GM04504 (cell line): ENCODE data around the gene KIAA1217.
"Not testable (repeated sequence)": the region's sequence is repeated elsewhere in the genome, so short reads cannot be mapped to it uniquely, and the experiment has no call there.

Source experiments
- DNase-seq: peaks from one replicate; pipeline ENCODE4 v3.0.0-alpha.2; 2012; ENCODE audit warnings: low read depth

The KIAA1217 gene

DNA sequence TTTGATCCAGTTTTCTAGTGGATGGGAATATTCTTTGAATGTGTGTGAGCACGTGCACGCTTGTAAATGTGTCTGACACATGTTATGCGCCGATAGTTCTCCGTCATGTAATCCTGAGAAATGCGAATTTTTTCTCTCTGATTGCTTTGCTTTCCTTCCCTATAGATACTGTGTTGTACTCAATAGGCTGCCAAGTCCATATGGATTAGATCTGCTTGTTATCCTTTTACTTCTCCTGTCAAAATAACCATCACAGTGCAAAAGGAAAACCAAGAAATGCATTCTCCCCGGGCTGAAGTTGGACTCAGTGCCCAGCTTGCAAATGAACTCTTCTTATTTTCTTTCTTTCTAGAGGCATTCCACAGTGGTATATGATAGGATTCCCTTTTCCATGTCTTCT, 131.9 kb downstream of the KIAA1217 start:
- no peak for DNase-seq

GRCh38 chr10:24341371-24341770, 132.4 kb downstream of the KIAA1217 start:
- no peak for DNase-seq

DNA sequence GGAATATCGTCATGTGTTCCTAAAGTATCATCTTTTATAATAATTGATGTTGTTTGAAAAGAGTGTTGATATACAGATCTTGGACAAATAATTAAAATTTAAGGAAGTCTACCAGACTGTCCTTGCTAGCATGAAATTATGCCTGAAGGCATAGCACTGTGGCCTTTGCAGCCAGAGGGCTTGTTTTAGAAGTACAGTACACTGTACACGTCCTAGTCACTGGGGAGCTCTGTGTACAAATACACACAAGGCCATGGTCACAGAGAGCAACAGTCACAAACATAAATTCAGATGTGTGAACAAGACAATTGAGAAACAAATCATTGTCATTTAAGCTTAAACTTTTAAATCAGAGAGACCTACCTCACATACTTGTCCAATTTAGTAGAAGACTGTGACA, 133.0 kb downstream of the KIAA1217 start:
- DNase-seq: no peak

GRCh38 chr10:24343686-24344085, 134.7 kb downstream of the KIAA1217 start:
- DNase-seq: no peak

GRCh38 chr10:24344279-24344678, 135.3 kb downstream of the KIAA1217 start:
- peak; percentile 87 for DNase-seq

GRCh38 chr10:24344695-24345463, 135.9 kb downstream of the KIAA1217 start:
- no peak for DNase-seq

GRCh38 chr10:24346877-24347519, 138.1 kb downstream of the KIAA1217 start:
- no peak for DNase-seq

DNA sequence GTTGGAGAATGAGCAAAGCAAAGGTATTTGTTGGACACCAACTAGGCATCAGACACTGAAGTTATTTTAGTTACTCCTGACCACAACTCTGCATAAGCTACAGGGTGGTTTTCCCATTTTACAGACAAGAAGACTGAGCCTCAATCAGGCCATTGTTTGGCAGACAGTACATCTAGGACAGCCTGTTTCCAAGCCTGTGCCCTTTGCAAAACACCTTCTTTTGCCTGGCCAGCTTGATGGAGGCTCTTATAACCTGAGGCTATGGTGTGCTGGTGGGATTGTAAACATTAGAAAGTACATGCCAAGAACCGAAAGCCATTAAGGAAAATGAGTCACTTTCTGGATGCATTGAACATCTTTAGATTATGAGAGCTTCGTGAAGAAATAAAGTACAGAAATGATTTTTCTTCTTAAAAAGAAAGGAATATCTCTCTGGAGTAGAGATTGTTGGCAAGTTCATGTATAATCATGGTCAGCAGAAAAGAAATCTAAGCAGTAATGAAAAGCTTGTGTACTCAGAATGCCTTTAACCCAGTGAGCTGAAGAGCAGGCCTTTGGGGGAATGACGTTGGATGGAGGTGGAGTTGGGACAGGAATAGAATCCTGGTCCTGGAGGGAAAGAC, 140.6 kb downstream of the KIAA1217 start:
- DNase-seq: no peak

DNA sequence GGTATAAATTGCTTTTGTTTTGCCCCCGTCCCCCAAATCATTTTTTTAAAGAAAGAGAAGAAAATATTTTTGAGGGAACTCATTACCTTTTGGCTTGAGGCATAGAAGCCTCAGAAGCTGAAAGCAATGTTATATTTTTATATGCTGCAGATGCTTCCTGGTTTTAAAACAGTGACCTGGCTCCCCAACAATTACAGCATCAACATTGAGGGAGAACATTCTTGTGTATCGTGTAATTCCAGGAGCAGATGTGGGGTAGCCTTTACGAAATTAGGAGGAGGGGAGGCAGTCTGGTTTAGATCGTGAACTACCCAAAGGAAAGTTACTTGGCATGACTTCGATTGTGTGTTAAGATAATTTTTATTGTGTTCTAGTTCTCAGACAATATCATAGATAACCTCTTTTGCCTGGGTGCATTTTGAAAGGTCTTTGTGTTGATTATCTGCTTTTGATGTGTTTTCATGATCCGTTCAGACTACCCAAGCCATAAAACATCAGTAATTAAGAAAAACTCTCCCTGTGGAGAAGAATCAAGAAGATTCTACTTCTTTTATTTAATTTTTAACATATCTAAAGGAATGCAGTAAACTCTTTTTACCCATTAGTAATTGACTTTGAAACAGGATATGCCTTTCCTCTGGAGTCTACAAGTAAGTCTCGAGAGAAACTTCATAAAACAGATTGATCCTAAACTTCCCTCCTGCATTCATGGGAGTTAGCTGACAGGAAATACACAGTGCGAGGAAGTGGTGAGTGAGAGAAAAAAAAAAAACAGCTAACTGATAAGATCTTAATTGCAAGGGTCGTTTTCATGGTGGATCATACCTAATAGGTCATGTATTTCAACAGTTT, 141.4 kb downstream of the KIAA1217 start:
- no peak for DNase-seq

- not testable (repeated sequence) for DNase-seq
Measured at GRCh38 chr10:24350922-24351225, 141.9 kb downstream of the KIAA1217 start.

DNA sequence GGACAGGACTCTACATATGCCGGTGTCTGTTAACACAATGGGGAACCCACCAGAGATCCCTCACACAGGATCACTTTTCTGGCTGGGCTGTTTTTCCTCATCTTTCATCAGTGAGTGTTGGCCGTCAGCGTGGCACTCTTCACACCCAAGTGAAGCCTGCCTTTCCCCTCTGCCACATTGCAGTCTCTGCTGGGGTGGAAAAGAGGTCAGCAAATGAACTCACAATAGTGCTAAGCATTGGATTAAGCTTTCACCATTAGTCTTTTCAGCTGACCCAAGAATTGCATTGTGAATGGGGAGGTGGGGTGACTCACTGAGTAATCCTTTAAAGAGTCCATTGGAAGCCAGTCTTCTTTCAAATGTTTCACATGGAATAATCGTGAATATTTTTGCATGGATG, 143.0 kb downstream of the KIAA1217 start:
- no peak for DNase-seq

DNA sequence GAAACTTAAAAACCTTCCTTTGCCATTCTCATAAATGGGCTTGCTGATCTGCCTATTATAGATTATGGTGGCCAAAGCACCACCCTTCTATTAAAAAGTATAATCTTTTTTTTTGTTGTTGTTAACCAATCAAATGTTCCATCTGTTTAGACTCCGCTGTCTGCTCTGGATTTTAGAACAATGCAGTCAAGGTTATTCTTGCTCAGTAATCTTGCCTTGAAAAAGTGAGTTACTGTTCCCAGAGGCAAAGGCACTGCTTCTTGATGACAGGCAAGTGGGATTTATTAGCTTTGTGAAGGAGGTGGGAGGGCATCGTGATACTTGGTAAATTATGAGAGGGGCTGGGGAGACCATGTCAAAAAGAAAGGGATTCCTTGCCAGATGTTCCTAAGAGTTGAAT, 143.5 kb downstream of the KIAA1217 start:
- no peak for DNase-seq

DNA sequence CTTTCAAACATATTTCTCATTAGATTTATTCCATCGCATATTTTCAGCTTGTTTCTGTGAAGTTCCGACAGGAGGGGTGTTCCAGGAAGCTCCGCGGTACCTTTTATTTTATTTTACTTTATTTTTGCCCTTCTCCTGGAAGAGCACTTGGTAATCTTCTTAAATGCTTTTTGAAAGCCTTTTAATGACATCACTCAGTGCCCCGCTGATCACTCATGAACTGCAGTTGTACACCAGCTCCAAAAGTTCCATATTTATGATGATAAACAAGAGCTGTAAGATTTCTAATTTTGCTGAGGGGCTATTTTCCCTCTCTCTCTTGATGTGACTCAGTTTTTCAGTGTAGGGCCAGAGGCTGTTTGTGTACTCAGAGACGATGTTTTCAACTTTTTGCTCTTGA, 144.4 kb downstream of the KIAA1217 start:
- no peak for DNase-seq

- DNase-seq: no peak
Measured at GRCh38 chr10:24355056-24355688, 146.2 kb downstream of the KIAA1217 start.

- no peak for DNase-seq
Measured at GRCh38 chr10:24357344-24358004, 148.5 kb downstream of the KIAA1217 start.

GRCh38 chr10:24358022-24358421, 149.1 kb downstream of the KIAA1217 start:
- no peak for DNase-seq

GRCh38 chr10:24360282-24361127, 151.6 kb downstream of the KIAA1217 start:
- peak; percentile 44 for DNase-seq

DNA sequence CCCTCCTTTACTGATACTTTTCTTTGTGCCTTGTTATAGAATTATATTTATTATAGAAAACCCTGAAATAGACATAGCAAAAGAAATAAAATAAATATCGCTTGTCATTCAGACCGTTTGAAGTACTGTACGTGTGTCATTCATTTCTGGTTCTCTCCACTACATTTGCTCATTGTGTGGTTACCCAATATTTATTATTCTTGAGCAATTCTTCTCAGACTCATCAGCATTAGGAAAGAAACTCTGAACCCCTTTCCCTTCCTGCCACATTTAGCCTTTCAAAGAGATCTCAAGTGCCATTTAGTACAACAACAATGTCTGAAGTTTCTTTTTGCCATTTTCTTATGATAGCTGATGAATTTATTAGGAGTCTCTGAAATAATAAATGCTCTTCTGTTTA, 154.1 kb downstream of the KIAA1217 start:
- no peak for DNase-seq

DNA sequence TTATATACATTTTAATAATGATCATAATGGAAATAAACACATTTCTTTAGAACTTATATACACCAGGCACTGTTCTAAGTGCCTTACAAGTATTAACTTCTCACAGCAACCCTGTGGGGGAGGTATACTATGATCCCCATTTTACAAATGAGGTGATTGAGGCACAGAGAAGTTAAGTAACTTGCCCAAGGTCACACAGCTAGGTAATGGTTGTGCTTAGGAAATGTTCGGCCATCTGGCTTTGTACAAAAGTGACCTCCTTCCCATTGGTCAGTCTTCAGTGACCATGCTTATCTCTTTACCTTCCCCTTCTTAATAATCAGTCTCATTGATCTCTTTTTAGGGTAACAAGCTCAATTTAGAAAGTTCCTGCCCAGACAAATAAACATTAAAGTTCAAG, 158.8 kb downstream of the KIAA1217 start:
- no peak for DNase-seq

- no peak for DNase-seq
Measured at GRCh38 chr10:24370877-24371276, 161.9 kb downstream of the KIAA1217 start.

DNA sequence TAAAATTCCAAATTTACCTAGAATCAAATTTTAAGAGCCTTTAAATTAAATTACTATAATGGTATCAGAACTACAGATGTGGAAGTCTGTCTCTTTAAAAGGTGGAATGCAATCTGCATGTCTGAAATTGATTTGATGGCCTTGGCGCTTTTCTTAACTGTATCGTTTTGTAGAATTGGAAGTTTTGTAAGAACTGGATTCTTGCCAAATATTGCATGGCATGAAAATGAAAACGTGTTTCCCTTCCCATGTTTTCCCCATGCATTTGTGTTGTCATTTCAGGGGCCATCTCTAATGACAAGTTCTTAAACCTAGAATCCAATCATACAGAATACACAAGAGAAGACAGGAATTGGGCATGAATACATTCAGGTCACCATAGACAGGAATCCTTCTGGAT, 162.5 kb downstream of the KIAA1217 start:
- DNase-seq: no peak
